GM23338 (cell line): ENCODE data around the gene MFN1. TPM values are rescaled to one million over a fixed set of nuclear protein-coding genes. Genes with fewer than 3 reads are reported as not detected.

Experiments used
- ATAC-seq: fragments of 200-7000 bp; cut with Tn5 transposase; 3 replicates; pipeline ENCODE4 v1.9.1; 2020
- DNase-seq: peaks from one replicate; pipeline ENCODE4 v3.0.0-alpha.2; 2015; ENCODE audit warnings: low spot score
- H2AFZ ChIP-seq: fragments of 200-600 bp; sonication (generic); 2 replicates; pipeline ENCODE4 v1.8.0; 2016; ENCODE audit warnings: antibody characterized with exemption, mild to moderate bottlenecking, moderate library complexity
- H3F3A ChIP-seq: fragments of 200-600 bp; sonication (generic); replicated peaks from 2 replicates; pipeline ENCODE4 v1.8.0; 2017; ENCODE audit warnings: antibody characterized with exemption, mixed run types, low read depth
- H3K27ac ChIP-seq: fragments of 200-600 bp; sonication (generic); 2 replicates; pipeline ENCODE4 v1.6.1; 2016; ENCODE audit warnings: low read depth
- H3K27me3 ChIP-seq: fragments of 200-600 bp; sonication (generic); 2 replicates; pipeline ENCODE4 v1.8.0; 2016; ENCODE audit warnings: mild to moderate bottlenecking, mixed run types, moderate library complexity; ENCODE audit not compliant: insufficient read depth
- H3K36me3 ChIP-seq: fragments of 200-600 bp; sonication (generic); 2 replicates; pipeline ENCODE4 v1.8.0; 2016; ENCODE audit warnings: mild to moderate bottlenecking; ENCODE audit not compliant: insufficient read depth
- H3K4me1 ChIP-seq: fragments of 200-600 bp; sonication (generic); 2 replicates; pipeline ENCODE4 v1.8.0; 2016; ENCODE audit warnings: mild to moderate bottlenecking, moderate library complexity; ENCODE audit not compliant: insufficient read depth
- H3K4me2 ChIP-seq: fragments of 200-600 bp; sonication (generic); 2 replicates; pipeline ENCODE4 v1.7.1; 2017; ENCODE audit warnings: mixed run types
- H3K4me3 ChIP-seq: fragments of 200-600 bp; sonication (generic); 2 replicates; pipeline ENCODE4 v1.6.1; 2016; ENCODE audit warnings: mixed run types
- H3K79me2 ChIP-seq: fragments of 200-600 bp; sonication (generic); replicated peaks from 2 replicates; pipeline ENCODE4 v1.8.0; 2017; ENCODE audit warnings: mild to moderate bottlenecking; ENCODE audit not compliant: insufficient read depth
- H3K9me2 ChIP-seq: fragments of 200-600 bp; sonication (generic); 2 replicates; pipeline ENCODE4 v1.8.0; 2017; ENCODE audit not compliant: insufficient read depth
- H4K20me1 ChIP-seq: fragments of 200-600 bp; sonication (generic); replicated peaks from 2 replicates; pipeline ENCODE4 v1.8.0; 2017; ENCODE audit warnings: mild to moderate bottlenecking; ENCODE audit not compliant: insufficient read depth
- H3K27ac Mint-ChIP-seq: 2 replicates; pipeline ENCODE4 v1.8.0; 2020; ENCODE audit warnings: inconsistent platforms, mild to moderate bottlenecking, moderate library complexity, mixed read lengths
- H3K27me3 Mint-ChIP-seq: 3 replicates; pipeline ENCODE4 v1.8.0; 2022; ENCODE audit warnings: low read depth, mild to moderate bottlenecking, moderate library complexity, mixed read lengths, inconsistent platforms; ENCODE audit not compliant: insufficient read depth, poor library complexity
- H3K36me3 Mint-ChIP-seq: 3 replicates; pipeline ENCODE4 v1.8.0; 2021; ENCODE audit warnings: low read depth, mild to moderate bottlenecking, inconsistent platforms, moderate library complexity, mixed read lengths
- H3K4me1 Mint-ChIP-seq: 3 replicates; pipeline ENCODE4 v1.8.0; 2020; ENCODE audit warnings: mild to moderate bottlenecking, inconsistent platforms, mixed read lengths
- H3K4me3 Mint-ChIP-seq: 3 replicates; pipeline ENCODE4 v1.8.0; 2021; ENCODE audit warnings: moderate library complexity, mild to moderate bottlenecking, inconsistent platforms, mixed read lengths
- H3K9me3 Mint-ChIP-seq: 3 replicates; pipeline ENCODE4 v1.8.0; 2020; ENCODE audit warnings: moderate library complexity, mild to moderate bottlenecking, inconsistent platforms, mixed read lengths
- CREB1 ChIP-seq: fragments of 250-450 bp; sonication (Bioruptor Pico); IDR thresholded peaks from 2 replicates; pipeline ENCODE4 v1.5.0; 2020; ENCODE audit warnings: low read depth, mild to moderate bottlenecking, moderate library complexity
- CTCF ChIP-seq, 2 experiments: fragments of 200-600 bp in 1 of 2; sonication (generic) in 1 of 2; conservative IDR thresholded peaks; 2 replicates each; pipeline versions ENCODE4 v1.5.1 to v1.6.1; 2016 to 2017; ENCODE audit warnings: antibody characterized with exemption in 2 of 2, low read depth in 2 of 2, mild to moderate bottlenecking in 2 of 2, moderate library complexity in 1 of 2
- EZH2phosphoT487 ChIP-seq: fragments of 200-600 bp; sonication (generic); IDR thresholded peaks from one replicate; pipeline ENCODE4 v1.8.1; 2018; ENCODE audit warnings: antibody characterized with exemption; ENCODE audit not compliant: unreplicated experiment
- JUNB ChIP-seq: IDR thresholded peaks from one replicate; pipeline ENCODE4 v1.6.1; 2016; ENCODE audit warnings: antibody characterized with exemption; ENCODE audit not compliant: unreplicated experiment
- POLR2AphosphoS5 ChIP-seq: IDR thresholded peaks from 2 replicates; pipeline ENCODE4 v1.6.1; 2016; ENCODE audit warnings: antibody characterized with exemption, low read depth
- STAT1 ChIP-seq: IDR thresholded peaks from one replicate; pipeline ENCODE4 v1.6.1; 2016; ENCODE audit warnings: antibody characterized with exemption; ENCODE audit not compliant: unreplicated experiment
- ZNF331 ChIP-seq: fragments of 250-450 bp; sonication (Bioruptor Pico); IDR thresholded peaks from 2 replicates; pipeline ENCODE4 v1.5.0; 2020; ENCODE audit warnings: low read depth, mild to moderate bottlenecking, moderate library complexity
- ZNF462 ChIP-seq: fragments of 250-450 bp; sonication (Bioruptor Pico); IDR thresholded peaks from 2 replicates; pipeline ENCODE4 v1.5.0; 2020; ENCODE audit warnings: mild to moderate bottlenecking, moderate library complexity
- polyA plus RNA-seq: library from polyadenylated mRNA; unstranded; fragments of >200 nt; fragmentation: Nextera tagmentation; extraction: Ambion mirVana; gene quantifications from 2 replicates; pipeline ENCODE4 v1.2.1, GENCODE V29; 2016
- total RNA-seq: library from RNA; depleted of rRNA; stranded (reverse); fragments of >200 nt; shearing (Covaris generic); gene quantifications from 2 replicates; pipeline ENCODE4 v1.2.3, GENCODE V29; 2014

MFN1 gene
- total and polyA plus RNA-seq, 2 experiments from 2014 or later = 16.1 to 36.2 TPM

GRCh38 chr3:179416681-179417080 lies 69.2 kb downstream of the MFN1 start (continued):
- TF ChIP-seq ZNF462 (CRISPR knock-in tag) (no peak), POLR2AphosphoS5 (no peak), CTCF (conservative IDR thresholded peaks at IDR 0.05; ENCODE audit: low read depth in 2 of 2) (no peak), STAT1 (no peak), CREB1 (CRISPR knock-in tag) (no peak), JUNB (no peak), ZNF331 (no peak), EZH2phosphoT487 (no peak)

GRCh38 chr3:179418610-179419009 lies 71.1 kb downstream of the MFN1 start:
- Histone ChIP-seq H3F3A (no peaks in the 10 kb centered on the region), H4K20me1 (no peaks in the 10 kb centered on the region), H3K27me3 (no peaks in the 10 kb centered on the region), H3K79me2 (no peaks in the 10 kb centered on the region), H3K27ac (no peak overlapping the region), H3K4me2 (no peak overlapping the region), H3K9me2 (no peaks in the 10 kb centered on the region), H3K4me1 (no peaks in the 10 kb centered on the region), H2AFZ (no peak overlapping the region), H3K36me3 (no peaks in the 10 kb centered on the region), H3K4me3 (no peak overlapping the region)
- no peaks in the 10 kb centered on the region for H3K27me3 Mint-ChIP-seq
- DNase-seq (no peak), ATAC-seq (no peak)
- H3K4me3 Mint-ChIP-seq = no peak overlapping the region
- H3K4me1 Mint-ChIP-seq = no peaks in the 10 kb centered on the region
- H3K36me3 Mint-ChIP-seq = peaks cover 5% of the 10 kb centered on the region; the same call in 2 of the 3 replicates
- no peak overlapping the region for H3K27ac Mint-ChIP-seq
- no peaks in the 10 kb centered on the region for H3K9me3 Mint-ChIP-seq
- no peak for TF ChIP-seq JUNB
- TF ChIP-seq CREB1 (CRISPR knock-in tag) = no peak
- TF ChIP-seq ZNF462 (CRISPR knock-in tag) = no peak
- no peak for TF ChIP-seq EZH2phosphoT487
